Measurements from ENCODE around the gene DNAAF5.
A peak's percentile ranks its signal among the peaks of the same experiment; 100 is the strongest.

Gene DNAAF5

DNA sequence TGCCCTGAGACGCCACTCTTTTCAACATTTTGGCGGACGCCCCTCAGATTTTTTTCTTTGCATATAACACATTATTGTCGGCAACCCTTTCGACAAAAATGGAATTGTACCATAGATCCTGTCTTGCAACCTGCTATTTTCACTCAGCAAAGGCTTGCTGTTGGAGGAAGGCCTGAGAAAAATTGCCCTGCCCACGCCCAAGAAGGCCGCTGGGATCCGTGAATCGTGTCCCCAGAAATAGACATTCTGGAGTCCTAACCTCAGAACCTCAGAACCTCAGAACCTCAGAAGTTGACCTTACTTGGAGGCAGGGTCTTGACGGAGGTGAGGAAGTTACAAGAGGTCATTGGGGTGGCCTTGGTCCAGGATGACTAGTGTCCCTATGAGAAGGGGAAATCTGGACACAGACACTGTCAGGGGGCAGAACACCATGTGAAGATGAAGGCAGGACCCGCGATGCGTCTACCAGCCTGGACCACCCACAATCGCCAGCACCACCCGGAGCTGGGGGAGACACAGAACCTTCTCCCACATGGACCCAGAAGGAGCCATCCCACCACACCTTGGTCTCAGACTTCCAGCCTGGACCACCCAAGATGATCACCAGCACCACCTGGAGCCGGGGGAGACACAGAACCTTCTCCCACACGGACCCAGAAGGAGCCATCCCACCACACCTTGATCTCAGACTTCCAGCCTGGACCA lies 19.1 kb upstream of the DNAAF5 start:
- TF ChIP-seq, protein P1, sequence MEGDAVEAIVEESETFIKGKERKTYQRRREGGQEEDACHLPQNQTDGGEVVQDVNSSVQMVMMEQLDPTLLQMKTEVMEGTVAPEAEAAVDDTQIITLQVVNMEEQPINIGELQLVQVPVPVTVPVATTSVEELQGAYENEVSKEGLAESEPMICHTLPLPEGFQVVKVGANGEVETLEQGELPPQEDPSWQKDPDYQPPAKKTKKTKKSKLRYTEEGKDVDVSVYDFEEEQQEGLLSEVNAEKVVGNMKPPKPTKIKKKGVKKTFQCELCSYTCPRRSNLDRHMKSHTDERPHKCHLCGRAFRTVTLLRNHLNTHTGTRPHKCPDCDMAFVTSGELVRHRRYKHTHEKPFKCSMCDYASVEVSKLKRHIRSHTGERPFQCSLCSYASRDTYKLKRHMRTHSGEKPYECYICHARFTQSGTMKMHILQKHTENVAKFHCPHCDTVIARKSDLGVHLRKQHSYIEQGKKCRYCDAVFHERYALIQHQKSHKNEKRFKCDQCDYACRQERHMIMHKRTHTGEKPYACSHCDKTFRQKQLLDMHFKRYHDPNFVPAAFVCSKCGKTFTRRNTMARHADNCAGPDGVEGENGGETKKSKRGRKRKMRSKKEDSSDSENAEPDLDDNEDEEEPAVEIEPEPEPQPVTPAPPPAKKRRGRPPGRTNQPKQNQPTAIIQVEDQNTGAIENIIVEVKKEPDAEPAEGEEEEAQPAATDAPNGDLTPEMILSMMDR (conservative IDR thresholded peaks at IDR 0.05; ENCODE audit: low read depth, low read length), result no peak
- no peak for DNase-seq (ENCODE audit: low read depth)
- H3K4me3 ChIP-seq (ENCODE audit: low read length), result no peak overlapping the region

DNA sequence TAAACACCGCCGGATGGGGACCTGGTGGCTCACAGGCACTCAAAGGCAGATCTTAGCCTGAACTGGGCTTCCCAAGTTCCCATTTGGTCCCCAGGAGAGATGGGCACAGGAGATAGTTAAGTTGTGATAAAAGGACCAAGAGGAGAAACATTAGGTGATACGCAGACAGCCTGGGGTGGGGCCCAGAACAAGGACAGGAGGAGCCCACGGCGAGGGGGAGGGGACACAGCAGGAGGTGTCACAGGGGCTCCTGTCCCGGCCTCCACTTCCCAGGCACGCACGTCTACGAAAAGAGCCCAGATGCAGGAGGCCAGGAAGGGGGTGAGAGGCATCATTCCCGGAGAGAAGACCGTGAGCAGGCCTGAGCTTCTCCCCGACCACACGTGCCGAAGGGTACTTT lies 16.3 kb upstream of the DNAAF5 start:
- TF ChIP-seq, protein P1 (conservative IDR thresholded peaks at IDR 0.05; ENCODE audit: low read depth, low read length), result no peak
- no peak overlapping the region for H3K4me3 ChIP-seq (ENCODE audit: low read length)
- no peak for DNase-seq (ENCODE audit: low read depth)

DNA sequence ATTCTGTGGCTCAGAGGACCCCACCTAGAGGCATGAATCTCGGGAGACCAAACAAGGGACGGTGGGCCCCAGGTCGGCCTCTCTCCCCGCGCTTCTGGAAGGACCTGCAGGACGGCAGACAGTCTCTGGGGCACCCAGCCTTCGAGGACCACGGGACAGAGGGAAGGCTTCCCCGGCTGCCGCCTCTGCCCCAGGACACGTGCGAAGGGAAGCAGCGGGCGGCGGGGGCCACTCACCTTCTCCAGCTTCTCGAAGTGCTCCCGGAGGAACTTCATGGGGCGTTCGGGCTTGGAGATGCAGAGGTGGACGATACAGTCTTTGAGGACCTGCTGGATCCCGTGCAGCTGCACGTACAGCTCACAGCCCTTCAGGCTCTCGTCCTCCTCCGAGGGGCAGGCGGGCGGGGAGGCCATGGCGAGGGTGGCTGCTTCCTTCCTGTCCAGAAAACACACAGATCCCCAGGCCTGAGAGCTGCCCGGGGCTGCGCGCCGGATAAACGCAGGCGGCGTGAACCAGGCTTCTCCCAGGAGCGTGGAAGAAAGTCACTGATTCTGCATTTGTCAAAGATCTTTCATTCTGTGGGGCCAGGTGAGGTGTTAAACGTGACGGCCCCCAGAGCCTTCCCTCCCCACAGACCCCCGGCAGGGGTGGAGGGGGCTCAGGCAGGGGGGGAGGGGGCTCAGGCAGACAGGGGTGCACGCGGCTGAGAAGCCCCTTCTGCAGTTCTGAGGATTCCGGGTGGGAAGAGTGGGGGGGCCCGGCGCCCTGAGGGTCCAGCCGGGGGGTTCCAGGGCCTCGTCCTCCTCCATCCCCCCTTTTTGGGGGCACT lies 15.2 kb upstream of the DNAAF5 start:
- TF ChIP-seq, protein P1 (conservative IDR thresholded peaks at IDR 0.05; ENCODE audit: low read depth, low read length), result no peak
- peak overlapping the region; percentile 24 for H3K4me3 ChIP-seq (ENCODE audit: low read length)
- no peak for DNase-seq (ENCODE audit: low read depth)

DNA sequence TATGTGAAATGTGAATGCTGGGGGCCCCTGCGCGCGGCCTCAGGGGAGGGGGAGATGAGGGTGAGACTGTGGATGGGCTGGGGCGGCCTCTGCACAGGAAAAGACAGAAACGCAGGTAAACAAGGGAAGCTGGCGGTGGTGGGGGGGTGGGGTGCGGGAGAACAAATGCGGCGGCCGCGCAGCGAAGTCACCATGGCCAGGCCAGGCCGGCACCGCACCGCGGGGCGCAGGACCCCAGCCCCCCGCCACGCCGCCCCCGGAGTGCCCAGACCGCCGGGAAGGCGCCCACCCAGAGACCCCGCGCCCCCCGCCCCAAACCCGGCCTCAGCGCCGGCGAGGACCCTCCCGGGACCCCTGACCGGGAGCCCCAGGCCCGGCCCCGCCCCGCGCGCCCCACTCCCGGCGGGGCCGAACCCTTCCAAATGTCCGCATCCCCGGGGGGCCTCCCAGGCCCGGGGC lies 14.5 kb upstream of the DNAAF5 start:
- H3K4me3 ChIP-seq (ENCODE audit: low read length), result peak overlapping the region; percentile 24
- TF ChIP-seq, protein P1 (conservative IDR thresholded peaks at IDR 0.05; ENCODE audit: low read depth, low read length), result no peak
- no peak for DNase-seq (ENCODE audit: low read depth)

DNA sequence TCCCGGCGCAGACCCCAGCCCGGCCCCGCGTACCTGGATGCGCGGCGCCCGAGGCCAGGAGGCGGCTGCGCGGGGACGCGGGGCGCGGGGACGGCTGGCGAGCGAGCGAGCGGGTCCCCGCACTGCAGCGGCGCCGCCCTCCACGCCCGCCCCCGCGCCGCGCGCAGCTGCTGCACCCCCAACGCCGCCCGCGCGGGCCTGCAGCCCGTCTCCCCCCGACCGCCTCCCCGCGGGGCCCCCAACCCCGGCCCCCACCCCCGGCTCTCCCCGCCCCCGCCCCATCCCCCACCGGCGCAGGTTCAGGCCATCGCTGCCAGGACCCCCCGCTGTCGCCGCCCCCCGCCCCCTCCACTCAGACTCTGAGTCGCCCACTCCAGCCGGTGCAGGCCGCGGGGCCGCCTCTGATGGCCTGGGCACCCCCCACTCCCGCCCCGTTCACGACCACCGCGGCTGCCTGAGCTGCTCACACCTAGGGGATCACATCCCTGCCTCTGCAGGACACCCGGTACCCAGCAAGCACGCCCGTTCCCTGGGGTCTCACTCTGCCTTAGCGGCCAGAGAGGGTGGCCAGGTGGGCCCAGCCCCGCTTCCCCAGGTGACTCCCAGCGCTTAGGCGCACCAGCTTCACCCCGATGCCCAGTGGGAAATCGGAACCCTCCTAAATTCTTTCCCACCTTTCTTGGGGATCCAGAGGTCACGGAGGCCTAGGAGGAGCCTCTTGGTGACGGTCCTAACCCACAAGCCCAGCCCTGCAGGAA lies 13.9 kb upstream of the DNAAF5 start:
- DNase-seq (ENCODE audit: low read depth), result no peak
- TF ChIP-seq, protein P1 (conservative IDR thresholded peaks at IDR 0.05; ENCODE audit: low read depth, low read length), result no peak
- H3K4me3 ChIP-seq (ENCODE audit: low read length), result peak overlapping the region; percentile 24

DNA sequence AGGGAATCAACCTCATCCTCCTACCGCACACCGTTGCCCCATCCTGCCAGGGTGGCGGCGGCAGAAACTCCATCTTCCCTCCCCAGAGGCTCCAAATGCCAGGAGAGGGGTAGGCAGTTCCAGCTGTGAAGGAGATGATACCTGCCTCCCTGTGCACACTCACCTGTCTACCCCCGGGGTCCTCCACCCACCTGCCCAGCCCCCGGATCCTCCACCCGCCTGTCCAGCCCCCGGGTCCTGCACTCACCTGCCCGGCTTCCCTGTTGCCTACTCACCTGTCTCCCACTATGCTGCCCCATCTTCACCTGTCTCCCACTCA lies 13.4 kb upstream of the DNAAF5 start:
- TF ChIP-seq, protein P1 (conservative IDR thresholded peaks at IDR 0.05; ENCODE audit: low read depth, low read length), result no peak
- H3K4me3 ChIP-seq (ENCODE audit: low read length), result no peak overlapping the region
- no peak for DNase-seq (ENCODE audit: low read depth)

Measured in retinal pigment epithelial cell (primary cell).